ENCODE results near the gene POLR2E.

DNA sequence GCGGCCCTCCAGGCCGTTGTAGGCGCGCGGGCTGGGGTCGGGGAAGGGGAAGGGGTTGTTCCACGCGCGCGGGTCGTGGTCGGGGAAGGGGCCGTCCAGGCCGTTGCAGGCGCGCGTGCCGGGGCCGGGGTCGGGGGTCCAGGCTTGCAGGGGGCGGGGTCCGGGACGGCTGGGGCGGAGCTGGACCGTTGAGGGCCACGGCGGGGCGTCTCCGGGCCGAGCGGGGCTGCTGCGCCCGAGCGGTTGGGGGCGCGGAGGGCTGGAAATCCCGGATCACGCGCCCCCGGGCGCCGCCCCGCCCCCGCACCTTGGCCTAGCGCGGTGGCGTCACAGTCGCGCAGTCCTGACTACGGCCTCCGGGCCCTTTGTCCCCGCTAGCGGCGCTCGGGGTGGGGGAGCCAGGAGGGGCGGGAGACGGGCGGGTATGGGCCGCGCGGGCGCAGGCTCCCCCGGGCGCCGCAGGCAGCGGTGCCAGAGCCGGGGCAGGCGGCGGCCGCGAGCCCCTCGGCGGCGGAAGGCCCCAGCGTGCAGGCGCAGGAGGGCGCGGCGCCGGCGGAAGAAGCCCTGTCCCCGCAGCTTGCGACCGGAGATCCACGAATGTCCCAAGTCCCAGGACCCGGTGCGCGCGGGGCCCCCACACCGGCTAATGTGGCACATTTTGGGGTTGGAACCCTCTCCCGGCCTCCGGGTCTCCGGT is 9.3 kb upstream of the POLR2E start:
- no peak for TF ChIP-seq EZH2 (IDR thresholded peaks at IDR 0.05)
- TF ChIP-seq POLR2AphosphoS5 (IDR thresholded peaks at IDR 0.05; ENCODE audit: borderline replicate concordance, low read depth, low read length): no peak
- TF ChIP-seq FOXP2 (optimal IDR thresholded peaks at IDR 0.05; ENCODE audit: control extremely low read depth, extremely low read length, insufficient read depth): no peak

Measured in SK-N-MC (cell line).